ENCODE data around the gene GPR160. TPM values are rescaled to one million over a fixed set of nuclear protein-coding genes. Genes with fewer than 3 reads are reported as not detected.

Gene GPR160
- total RNA-seq, 1 donor from 2014 or later, result 6.0 TPM

DNA sequence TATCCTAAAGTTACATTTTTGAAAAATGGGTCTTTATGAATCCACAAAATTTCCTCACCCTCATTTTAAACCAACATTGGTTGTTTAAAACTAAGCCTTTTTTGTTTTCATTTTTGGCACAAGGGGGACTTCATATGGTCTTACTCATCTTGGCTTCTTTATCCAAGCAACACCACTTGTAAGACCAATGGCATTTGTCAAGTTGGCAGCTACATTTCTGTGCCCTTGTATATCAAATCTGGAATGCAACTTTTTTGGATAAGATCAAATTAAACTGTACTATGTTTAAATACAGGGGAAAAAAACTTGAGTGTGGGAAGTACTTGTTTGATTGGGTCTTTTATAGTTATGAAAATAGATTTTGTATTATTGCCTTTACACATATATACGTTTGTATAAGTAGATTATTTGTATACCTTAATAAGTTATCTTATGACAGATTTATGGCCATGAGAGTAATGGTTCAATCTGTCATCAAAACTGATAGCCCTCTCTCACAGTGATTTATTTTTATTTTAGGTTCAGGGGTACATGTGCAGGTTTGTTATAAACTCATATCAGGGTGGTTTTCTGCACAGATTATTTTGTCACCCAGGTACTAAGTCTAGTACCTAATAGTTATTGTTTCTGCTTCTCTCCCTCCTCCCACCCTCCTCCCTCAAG is 43.4 kb downstream of the GPR160 start:
- Histone ChIP-seq H3K79me2 (ENCODE audit: low read depth) (no peaks in the 10 kb centered on the region), H3K27me3 (no peaks in the 10 kb centered on the region), H3K27ac (no peak overlapping the region), H3K4me3 (no peak overlapping the region), H3K4me2 (no peak overlapping the region), H3K9me3 (ENCODE audit: low read depth) (no peaks in the 10 kb centered on the region), H3F3A (ENCODE audit: low read depth) (peaks cover 7% of the 10 kb centered on the region), H3K36me3 (peaks cover 7% of the 10 kb centered on the region), H2AFZ (replicated peaks) (no peak overlapping the region), H3K9ac (no peak overlapping the region), H3K4me1 (no peaks in the 10 kb centered on the region), H4K20me1 (ENCODE audit: low read depth) (no peaks in the 10 kb centered on the region)
- H3K36me3 Mint-ChIP-seq, result peaks cover 11% of the 10 kb centered on the region
- peaks cover 8% of the 10 kb centered on the region for H3K9me3 Mint-ChIP-seq
- TF ChIP-seq EZH2phosphoT487 (IDR thresholded peaks at IDR 0.05) (no peak), CTCF (IDR thresholded peaks at IDR 0.05) (no peak), EZH2 (IDR thresholded peaks at IDR 0.05) (no peak)
- no peak overlapping the region for H3K27ac Mint-ChIP-seq
- no peaks in the 10 kb centered on the region for H3K27me3 Mint-ChIP-seq (ENCODE audit: insufficient read depth, low read depth)
- no peak overlapping the region for H3K4me3 Mint-ChIP-seq
- H3K4me1 Mint-ChIP-seq, result peaks cover 10% of the 10 kb centered on the region
- DNase-seq (ENCODE audit: low spot score), result no peak

GRCh38 chr3:170083343-170083742 is 45.5 kb downstream of the GPR160 start:
- Mint-ChIP-seq H3K4me3 (no peak overlapping the region), H3K27ac (no peak overlapping the region), H3K4me1 (peaks cover 6% of the 10 kb centered on the region), H3K27me3 (ENCODE audit: insufficient read depth, low read depth) (no peaks in the 10 kb centered on the region), H3K36me3 (peaks cover 6% of the 10 kb centered on the region), H3K9me3 (no peaks in the 10 kb centered on the region)
- Histone ChIP-seq H3K4me1 (no peaks in the 10 kb centered on the region), H2AFZ (replicated peaks) (no peak overlapping the region), H4K20me1 (ENCODE audit: low read depth) (no peaks in the 10 kb centered on the region), H3K4me2 (no peak overlapping the region), H3K9ac (no peak overlapping the region), H3K27ac (no peak overlapping the region), H3K27me3 (no peaks in the 10 kb centered on the region), H3F3A (ENCODE audit: low read depth) (peaks cover 8% of the 10 kb centered on the region), H3K9me3 (ENCODE audit: low read depth) (no peaks in the 10 kb centered on the region), H3K4me3 (no peak overlapping the region), H3K79me2 (ENCODE audit: low read depth) (no peaks in the 10 kb centered on the region), H3K36me3 (peaks cover 13% of the 10 kb centered on the region)
- TF ChIP-seq CTCF (IDR thresholded peaks at IDR 0.05) (no peak), EZH2phosphoT487 (IDR thresholded peaks at IDR 0.05) (no peak), EZH2 (IDR thresholded peaks at IDR 0.05) (no peak)
- no peak for DNase-seq (ENCODE audit: low spot score)

GRCh38 chr3:170085396-170085795 is 47.6 kb downstream of the GPR160 start:
- peaks cover 3% of the 10 kb centered on the region for H3K4me1 Mint-ChIP-seq

More at GRCh38 chr3:170085396-170085795, 47.6 kb downstream of the GPR160 start:
- Histone ChIP-seq H3K36me3 (peaks cover 13% of the 10 kb centered on the region), H3F3A (ENCODE audit: low read depth) (peaks cover 4% of the 10 kb centered on the region), H3K27ac (no peak overlapping the region), H3K79me2 (ENCODE audit: low read depth) (no peaks in the 10 kb centered on the region), H2AFZ (replicated peaks) (no peak overlapping the region), H3K4me1 (no peaks in the 10 kb centered on the region), H3K9ac (no peak overlapping the region), H3K4me3 (no peak overlapping the region), H3K27me3 (no peaks in the 10 kb centered on the region), H3K4me2 (no peak overlapping the region), H3K9me3 (ENCODE audit: low read depth) (no peaks in the 10 kb centered on the region), H4K20me1 (ENCODE audit: low read depth) (no peaks in the 10 kb centered on the region)
- Mint-ChIP-seq H3K27ac (no peak overlapping the region), H3K4me3 (no peak overlapping the region), H3K9me3 (no peaks in the 10 kb centered on the region), H3K27me3 (ENCODE audit: insufficient read depth, low read depth) (no peaks in the 10 kb centered on the region), H3K36me3 (peaks cover 11% of the 10 kb centered on the region)
- no peak for DNase-seq (ENCODE audit: low spot score)
- TF ChIP-seq EZH2phosphoT487 (IDR thresholded peaks at IDR 0.05), result no peak
- no peak for TF ChIP-seq EZH2 (IDR thresholded peaks at IDR 0.05)
- TF ChIP-seq CTCF (IDR thresholded peaks at IDR 0.05), result no peak

All from neural progenitor cell (in vitro differentiated cells).